ENCODE data around the gene EMID1.

EMID1 gene

GRCh38 chr22:29298641-29299040, 92.9 kb downstream of the EMID1 start:
- no peak for DNase-seq

- no peak for DNase-seq
Measured at GRCh38 chr22:29299136-29299900, 93.6 kb downstream of the EMID1 start.

GRCh38 chr22:29300467-29300806, 94.7 kb downstream of the EMID1 start:
- no peak for DNase-seq

- DNase-seq = no peak
Measured at GRCh38 chr22:29300807-29301601, 95.3 kb downstream of the EMID1 start.

GRCh38 chr22:29301716-29302401, 96.2 kb downstream of the EMID1 start:
- no peak for DNase-seq

GRCh38 chr22:29302402-29302680, 96.6 kb downstream of the EMID1 start:
- DNase-seq = no peak

- no peak for DNase-seq
Measured at GRCh38 chr22:29302681-29303465, 97.2 kb downstream of the EMID1 start.

- DNase-seq = no peak
Measured at GRCh38 chr22:29305836-29306174, 100.1 kb downstream of the EMID1 start.

- DNase-seq = peak in 1 of 2 donors; percentile 46
Measured at GRCh38 chr22:29306175-29306834, 100.6 kb downstream of the EMID1 start, which contains the start of gene GAS2L1. TSS of gene GAS2L1 (plus strand) at chr22:29306650. CDS start at chr22:29308106, 1,456 bp downstream.

GRCh38 chr22:29306835-29307595, 101.3 kb downstream of the EMID1 start:
- DNase-seq = no peak

GRCh38 chr22:29307596-29308147, 102.0 kb downstream of the EMID1 start:
- DNase-seq = no peak

- no peak for DNase-seq
Measured at GRCh38 chr22:29308148-29308790, 102.6 kb downstream of the EMID1 start.

GRCh38 chr22:29308791-29309262, 103.1 kb downstream of the EMID1 start:
- DNase-seq = no peak
